Prostate gland (tissue), 2 donors: ENCODE data around the gene FGF3.

ENCODE experiments used
- POLR2A ChIP-seq: fragments of 450-650 bp; IDR thresholded peaks from one replicate; pipeline ENCODE4 v1.6.1; 2016; ENCODE audit warnings: antibody characterized with exemption, mild to moderate bottlenecking
- TF ChIP-seq, protein P1 (sequence below), 4 experiments: fragments of 200-600 bp in 2 of 4; fragments of 450-650 bp in 2 of 4; sonication (generic) in 2 of 4; IDR thresholded peaks; 1 replicate in 3 of 4; 2 replicates in 1 of 4; pipeline ENCODE4 v1.5.1; 2016 to 2019; ENCODE audit warnings: antibody characterized with exemption in 4 of 4, mild to moderate bottlenecking in 2 of 4, moderate library complexity in 2 of 4

DNA sequence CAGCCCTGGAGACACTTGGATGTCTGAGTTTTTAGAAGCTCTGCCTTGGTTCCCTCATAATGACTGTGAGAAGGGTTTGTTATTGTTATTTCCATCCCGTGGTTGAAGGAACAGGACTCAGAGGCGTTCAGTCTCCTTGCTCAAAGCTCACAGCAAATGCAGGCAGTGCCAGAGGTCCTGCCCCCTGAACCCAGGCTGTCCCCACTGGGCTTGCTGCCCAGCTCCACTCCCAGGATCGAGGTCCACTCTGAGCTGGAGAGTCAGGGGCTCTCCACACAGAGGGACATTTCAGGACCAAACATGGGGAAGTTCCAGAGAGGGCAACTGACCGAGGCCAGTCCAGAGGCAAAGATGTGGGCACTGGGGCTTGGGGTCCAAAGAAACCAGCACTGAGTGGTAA, 58.9 kb downstream of the FGF3 start:
- TF ChIP-seq POLR2A, result no peak
- TF ChIP-seq, protein P1, sequence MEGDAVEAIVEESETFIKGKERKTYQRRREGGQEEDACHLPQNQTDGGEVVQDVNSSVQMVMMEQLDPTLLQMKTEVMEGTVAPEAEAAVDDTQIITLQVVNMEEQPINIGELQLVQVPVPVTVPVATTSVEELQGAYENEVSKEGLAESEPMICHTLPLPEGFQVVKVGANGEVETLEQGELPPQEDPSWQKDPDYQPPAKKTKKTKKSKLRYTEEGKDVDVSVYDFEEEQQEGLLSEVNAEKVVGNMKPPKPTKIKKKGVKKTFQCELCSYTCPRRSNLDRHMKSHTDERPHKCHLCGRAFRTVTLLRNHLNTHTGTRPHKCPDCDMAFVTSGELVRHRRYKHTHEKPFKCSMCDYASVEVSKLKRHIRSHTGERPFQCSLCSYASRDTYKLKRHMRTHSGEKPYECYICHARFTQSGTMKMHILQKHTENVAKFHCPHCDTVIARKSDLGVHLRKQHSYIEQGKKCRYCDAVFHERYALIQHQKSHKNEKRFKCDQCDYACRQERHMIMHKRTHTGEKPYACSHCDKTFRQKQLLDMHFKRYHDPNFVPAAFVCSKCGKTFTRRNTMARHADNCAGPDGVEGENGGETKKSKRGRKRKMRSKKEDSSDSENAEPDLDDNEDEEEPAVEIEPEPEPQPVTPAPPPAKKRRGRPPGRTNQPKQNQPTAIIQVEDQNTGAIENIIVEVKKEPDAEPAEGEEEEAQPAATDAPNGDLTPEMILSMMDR (IDR thresholded peaks at IDR 0.05), result no peak
